OCI-LY7 (cell line): Measurements from ENCODE around the gene TUBAL3. TPM values are rescaled to one million over a fixed set of nuclear protein-coding genes. Genes with fewer than 3 reads are reported as not detected.
A peak's percentile ranks its signal among the peaks of the same experiment; 100 is the strongest.

Experiments
- BruUV-seq: library from RNA; stranded (reverse); fragments of 400-500 nt; replicated peaks from 2 replicates; lab custom pipeline; 2021; lab: Mats Ljungman, UMichigan
- CTCF ChIA-PET: fragments of 300-600 bp; sonication (Branson Sonifier 250); formaldehyde crosslinking; loops from one replicate; lab custom pipeline; 2022; ENCODE audit warnings: antibody characterized with exemption; ENCODE audit not compliant: unreplicated experiment; lab: Charles Lee
- POLR2A ChIA-PET: fragments of 300-600 bp; sonication (Branson Sonifier 250); formaldehyde crosslinking; loops from one replicate; lab custom pipeline; 2022; ENCODE audit warnings: antibody characterized with exemption; lab: Charles Lee
- DNase-seq: peaks from one replicate; pipeline ENCODE4 v3.0.0-alpha.2; 2015; ENCODE audit warnings: low spot score
- H2AFZ ChIP-seq: fragments of 200-600 bp; sonication (generic), shearing (Covaris generic); 2 replicates; pipeline ENCODE4 v1.6.1; 2014; ENCODE audit warnings: mild to moderate bottlenecking, antibody characterized with exemption, low read length, moderate library complexity
- H3K27ac ChIP-seq: fragments of 200-600 bp; sonication (generic); 2 replicates; pipeline ENCODE4 v1.5.1; 2014; ENCODE audit warnings: mixed run types, low read depth, mild to moderate bottlenecking, moderate library complexity, low read length, inconsistent platforms; ENCODE audit not compliant: poor library complexity, severe bottlenecking
- H3K36me3 ChIP-seq: fragments of 200-600 bp; sonication (generic); 2 replicates; pipeline ENCODE4 v1.6.1; 2014; ENCODE audit warnings: mild to moderate bottlenecking, antibody characterized with exemption, low read length, moderate library complexity, mixed read lengths; ENCODE audit not compliant: insufficient read depth
- H3K4me1 ChIP-seq: fragments of 200-600 bp; sonication (generic); 2 replicates; pipeline ENCODE4 v1.5.1; 2014; ENCODE audit warnings: mild to moderate bottlenecking, low read length; ENCODE audit not compliant: insufficient read depth, poor library complexity, severe bottlenecking
- H3K4me2 ChIP-seq: fragments of 200-600 bp; sonication (generic); 2 replicates; pipeline ENCODE4 v1.6.1; 2014; ENCODE audit warnings: mild to moderate bottlenecking, low read length
- H3K4me3 ChIP-seq: fragments of 200-600 bp; sonication (generic); 2 replicates; pipeline ENCODE4 v1.5.1; 2014; ENCODE audit warnings: mild to moderate bottlenecking, low read depth, low read length; ENCODE audit not compliant: poor library complexity, severe bottlenecking
- H3K79me2 ChIP-seq: fragments of 200-600 bp; sonication (generic); 2 replicates; pipeline ENCODE4 v1.6.1; 2016; ENCODE audit warnings: low read depth, mild to moderate bottlenecking, low read length, moderate library complexity, mixed read lengths; ENCODE audit not compliant: insufficient read depth
- H3K9me2 ChIP-seq: fragments of 200-600 bp; sonication (generic); 2 replicates; pipeline ENCODE4 v1.6.1; 2016; ENCODE audit warnings: mild to moderate bottlenecking, low read length, mixed read lengths; ENCODE audit not compliant: insufficient read depth
- H3K9me3 ChIP-seq: fragments of 200-600 bp; sonication (generic); 2 replicates; pipeline ENCODE4 v1.6.1; 2014; ENCODE audit warnings: mild to moderate bottlenecking, mixed run types, low read length, mixed read lengths
- H4K20me1 ChIP-seq: fragments of 200-600 bp; sonication (generic); 2 replicates; pipeline ENCODE4 v1.6.1; 2014; ENCODE audit warnings: mild to moderate bottlenecking, antibody characterized with exemption, low read length, moderate library complexity, mixed read lengths; ENCODE audit not compliant: insufficient read depth
- CTCF ChIP-seq: fragments of 200-600 bp; sonication (generic); conservative IDR thresholded peaks from 2 replicates; pipeline ENCODE4 v1.5.1; 2014; ENCODE audit warnings: mild to moderate bottlenecking, antibody characterized with exemption, low read length, moderate library complexity, mixed read lengths
- EZH2phosphoT487 ChIP-seq: fragments of 200-600 bp; sonication (generic); IDR thresholded peaks from 2 replicates; pipeline ENCODE4 v1.6.1; 2018; ENCODE audit warnings: low read depth, borderline replicate concordance, mild to moderate bottlenecking, mixed run types, antibody characterized with exemption, low read length, moderate library complexity, mixed read lengths
- intact Hi-C: fragments of 100-400 bp; cut with micrococcal nuclease; formaldehyde crosslinking; loops from one replicate; pipeline ENCODE4 v1.10.0; 2022; ENCODE audit not compliant: unreplicated experiment
- total RNA-seq, 2 experiments: library from RNA; depleted of rRNA in 1 of 2; stranded (reverse); fragments of >200 nt in 1 of 2; shearing (Covaris generic) in 1 of 2; gene quantifications; 2 replicates each; pipeline ENCODE4 v1.2.3, GENCODE V29; 2014 to 2022

TUBAL3 gene
- total RNA-seq, 2 experiments from 2014 or later, result not detected

GRCh38 chr10:5447056-5447455 is 42.4 kb upstream of the TUBAL3 start:
- H2AFZ ChIP-seq, result no peak overlapping the region
- POLR2A ChIA-PET, result interaction anchor here (0.6 to 1.9 kb wide), 4 partner anchors 15 to 241 kb away, joined by 3 to 7 read pairs (median 4); no protein-coding TSS in a partner anchor
- H3K79me2 ChIP-seq, result peaks cover 51% of the 10 kb centered on the region; the same call in 1 of the 2 replicates
- H3K4me1 ChIP-seq, result peaks cover 32% of the 10 kb centered on the region
- H3K27ac ChIP-seq, result peak overlapping the region; percentile 12
- H4K20me1 ChIP-seq, result peaks cover 9% of the 10 kb centered on the region; the same call in 1 of the 2 replicates
- no peaks in the 10 kb centered on the region for H3K9me3 ChIP-seq
- H3K4me3 ChIP-seq, result peak overlapping the region; percentile 63
- H3K9me2 ChIP-seq, result no peaks in the 10 kb centered on the region
- intact Hi-C loops, result loop anchor here (5.0 to 10.0 kb wide), 3 partner anchors 298 to 530 kb away; partner anchors contain the start of gene IL15RA
- CTCF ChIA-PET, result no interaction called here
- H3K36me3 ChIP-seq, result peaks cover 15% of the 10 kb centered on the region; the same call in 1 of the 2 replicates
- BruUV-seq, result no TSS peak
- no peak for DNase-seq
- TF ChIP-seq EZH2phosphoT487, result no peak
- TF ChIP-seq CTCF, result no peak
- peak overlapping the region; percentile 68 for H3K4me2 ChIP-seq

- no peak overlapping the region for H3K27ac ChIP-seq
- BruUV-seq, result no TSS peak
Measured at GRCh38 chr10:5446390-5446926, 41.8 kb upstream of the TUBAL3 start.

More at GRCh38 chr10:5446390-5446926, 41.8 kb upstream of the TUBAL3 start:
- H3K4me3 ChIP-seq, result peak overlapping the region; percentile 63
- intact Hi-C loops, result loop anchor here (5.0 to 10.0 kb wide), 3 partner anchors 298 to 531 kb away; partner anchors contain the start of gene IL15RA
- H3K9me3 ChIP-seq, result no peaks in the 10 kb centered on the region
- ChIA-PET CTCF (no interaction called here), POLR2A (interaction anchor here (0.5 to 1.9 kb wide), 5 partner anchors 42 to 1450 kb away, joined by 3 to 8 read pairs (median 5); no protein-coding TSS in a partner anchor)
- peaks cover 32% of the 10 kb centered on the region for H3K4me1 ChIP-seq
- peaks cover 51% of the 10 kb centered on the region; the same call in 1 of the 2 replicates for H3K79me2 ChIP-seq
- TF ChIP-seq CTCF (no peak), EZH2phosphoT487 (no peak)
- peak; percentile 87 for DNase-seq
- peak overlapping the region; percentile 68 for H3K4me2 ChIP-seq
- H4K20me1 ChIP-seq, result peaks cover 9% of the 10 kb centered on the region; the same call in 1 of the 2 replicates
- no peak overlapping the region for H2AFZ ChIP-seq
- H3K9me2 ChIP-seq, result no peaks in the 10 kb centered on the region
- peaks cover 10% of the 10 kb centered on the region; the same call in 1 of the 2 replicates for H3K36me3 ChIP-seq
